Measurements from ENCODE around the gene PPHLN1.
A peak's percentile ranks its signal among the peaks of the same experiment; 100 is the strongest.

The PPHLN1 gene

GRCh38 chr12:42361909-42362646 is 36.1 kb downstream of the PPHLN1 start:
- Histone ChIP-seq H2BK120ac (ENCODE audit: low read depth, low read length) (no peak overlapping the region), H3K18ac (ENCODE audit: low read length) (no peak overlapping the region), H3K23ac (ENCODE audit: low read length) (no peak overlapping the region), H3K4ac (ENCODE audit: low read depth, low read length) (no peak overlapping the region), H3K4me3 (ENCODE audit: low read length) (no peak overlapping the region), H3K4me2 (ENCODE audit: low read length) (no peak overlapping the region), H3K27ac (ENCODE audit: low read depth, low read length) (no peak overlapping the region), H3K36me3 (ENCODE audit: control insufficient read depth, insufficient read depth, low read length) (no peaks in the 10 kb centered on the region), H3K9ac (ENCODE audit: low read length) (no peak overlapping the region), H2BK5ac (ENCODE audit: low read length) (no peak overlapping the region), H2BK15ac (replicated peaks; ENCODE audit: low read depth) (no peak overlapping the region), H2AK5ac (ENCODE audit: low read length) (no peak overlapping the region), H3K79me1 (ENCODE audit: low read length) (peaks cover 3% of the 10 kb centered on the region), H3K79me2 (ENCODE audit: control insufficient read depth, insufficient read depth, low read length) (peaks cover 2% of the 10 kb centered on the region), H4K5ac (ENCODE audit: low read length) (no peak overlapping the region), H3K56ac (ENCODE audit: low read length) (no peak overlapping the region), H3K27me3 (ENCODE audit: insufficient read depth, low read length, poor library complexity) (no peaks in the 10 kb centered on the region), H3K4me1 (ENCODE audit: control insufficient read depth, low read depth, low read length) (no peaks in the 10 kb centered on the region), H4K8ac (ENCODE audit: low read depth, low read length) (no peak overlapping the region)
- WGBS (ENCODE audit: extremely low coverage, insufficient coverage, low lambda C conversion rate): no CpG with 5 or more reads among the region's 4 CpGs
- no peak for DNase-seq

GRCh38 chr12:42362647-42363260 is 36.8 kb downstream of the PPHLN1 start:
- H3K27ac ChIP-seq (ENCODE audit: low read depth, low read length): no peak overlapping the region
- no peak overlapping the region for H2BK15ac ChIP-seq (replicated peaks; ENCODE audit: low read depth)
- H3K9ac ChIP-seq (ENCODE audit: low read length): no peak overlapping the region

GRCh38 chr12:42364692-42365091 is 38.7 kb downstream of the PPHLN1 start:
- H3K9ac ChIP-seq (ENCODE audit: low read length): no peak overlapping the region

More at GRCh38 chr12:42362647-42363260, 36.8 kb downstream of the PPHLN1 start:
- H3K4me1 ChIP-seq (ENCODE audit: control insufficient read depth, low read depth, low read length): no peaks in the 10 kb centered on the region
- H2BK120ac ChIP-seq (ENCODE audit: low read depth, low read length): no peak overlapping the region
- H3K56ac ChIP-seq (ENCODE audit: low read length): no peak overlapping the region
- no peak for DNase-seq
- no peak overlapping the region for H3K4me2 ChIP-seq (ENCODE audit: low read length)
- H3K79me2 ChIP-seq (ENCODE audit: control insufficient read depth, insufficient read depth, low read length): peaks cover 2% of the 10 kb centered on the region
- H3K27me3 ChIP-seq (ENCODE audit: insufficient read depth, low read length, poor library complexity): no peaks in the 10 kb centered on the region
- no peak overlapping the region for H2AK5ac ChIP-seq (ENCODE audit: low read length)
- H4K8ac ChIP-seq (ENCODE audit: low read depth, low read length): no peak overlapping the region
- H3K79me1 ChIP-seq (ENCODE audit: low read length): peaks cover 3% of the 10 kb centered on the region
- no peak overlapping the region for H3K23ac ChIP-seq (ENCODE audit: low read length)
- H3K4me3 ChIP-seq (ENCODE audit: low read length): no peak overlapping the region
- no peaks in the 10 kb centered on the region for H3K36me3 ChIP-seq (ENCODE audit: control insufficient read depth, insufficient read depth, low read length)
- no peak overlapping the region for H3K4ac ChIP-seq (ENCODE audit: low read depth, low read length)
- no peak overlapping the region for H3K18ac ChIP-seq (ENCODE audit: low read length)
- H4K5ac ChIP-seq (ENCODE audit: low read length): no peak overlapping the region
- no peak overlapping the region for H2BK5ac ChIP-seq (ENCODE audit: low read length)

GRCh38 chr12:42365486-42365885 is 39.5 kb downstream of the PPHLN1 start:
- Histone ChIP-seq H3K9ac (ENCODE audit: low read length) (no peak overlapping the region), H4K8ac (ENCODE audit: low read depth, low read length) (peak overlapping the region; percentile 56), H3K4me2 (ENCODE audit: low read length) (no peak overlapping the region), H2BK15ac (replicated peaks; ENCODE audit: low read depth) (no peak overlapping the region), H3K4me3 (ENCODE audit: low read length) (no peak overlapping the region), H3K56ac (ENCODE audit: low read length) (no peak overlapping the region), H3K27ac (ENCODE audit: low read depth, low read length) (no peak overlapping the region), H3K79me2 (ENCODE audit: control insufficient read depth, insufficient read depth, low read length) (peaks cover 2% of the 10 kb centered on the region), H3K36me3 (ENCODE audit: control insufficient read depth, insufficient read depth, low read length) (no peaks in the 10 kb centered on the region), H2BK5ac (ENCODE audit: low read length) (no peak overlapping the region), H3K18ac (ENCODE audit: low read length) (no peak overlapping the region), H3K27me3 (ENCODE audit: insufficient read depth, low read length, poor library complexity) (no peaks in the 10 kb centered on the region), H3K4me1 (ENCODE audit: control insufficient read depth, low read depth, low read length) (no peaks in the 10 kb centered on the region), H3K23ac (ENCODE audit: low read length) (no peak overlapping the region), H3K4ac (ENCODE audit: low read depth, low read length) (no peak overlapping the region), H2AK5ac (ENCODE audit: low read length) (no peak overlapping the region), H2BK120ac (ENCODE audit: low read depth, low read length) (no peak overlapping the region), H4K5ac (ENCODE audit: low read length) (no peak overlapping the region), H3K79me1 (ENCODE audit: low read length) (peaks cover 3% of the 10 kb centered on the region)
- DNase-seq: no peak
- WGBS (ENCODE audit: extremely low coverage, insufficient coverage, low lambda C conversion rate): no CpG with 5 or more reads among the region's 5 CpGs

More at GRCh38 chr12:42364692-42365091, 38.7 kb downstream of the PPHLN1 start:
- Histone ChIP-seq H4K8ac (ENCODE audit: low read depth, low read length) (no peak overlapping the region), H3K4me2 (ENCODE audit: low read length) (no peak overlapping the region), H3K18ac (ENCODE audit: low read length) (no peak overlapping the region), H3K4me1 (ENCODE audit: control insufficient read depth, low read depth, low read length) (no peaks in the 10 kb centered on the region), H3K4ac (ENCODE audit: low read depth, low read length) (no peak overlapping the region), H3K79me2 (ENCODE audit: control insufficient read depth, insufficient read depth, low read length) (peaks cover 2% of the 10 kb centered on the region), H3K27me3 (ENCODE audit: insufficient read depth, low read length, poor library complexity) (no peaks in the 10 kb centered on the region), H3K56ac (ENCODE audit: low read length) (no peak overlapping the region), H2AK5ac (ENCODE audit: low read length) (no peak overlapping the region), H3K36me3 (ENCODE audit: control insufficient read depth, insufficient read depth, low read length) (no peaks in the 10 kb centered on the region), H4K5ac (ENCODE audit: low read length) (no peak overlapping the region), H2BK120ac (ENCODE audit: low read depth, low read length) (no peak overlapping the region), H3K79me1 (ENCODE audit: low read length) (peaks cover 3% of the 10 kb centered on the region), H3K23ac (ENCODE audit: low read length) (no peak overlapping the region), H2BK5ac (ENCODE audit: low read length) (no peak overlapping the region), H2BK15ac (replicated peaks; ENCODE audit: low read depth) (no peak overlapping the region), H3K4me3 (ENCODE audit: low read length) (no peak overlapping the region), H3K27ac (ENCODE audit: low read depth, low read length) (no peak overlapping the region)
- peak; percentile 29 for DNase-seq
- no CpG with 5 or more reads among the region's 9 CpGs for WGBS (ENCODE audit: extremely low coverage, insufficient coverage, low lambda C conversion rate)

- WGBS (ENCODE audit: extremely low coverage, insufficient coverage, low lambda C conversion rate): no CpG with 5 or more reads among the region's 4 CpGs
- DNase-seq: peak; percentile 30
Observed at GRCh38 chr12:42370013-42370412, 44.0 kb downstream of the PPHLN1 start.

More at GRCh38 chr12:42370013-42370412, 44.0 kb downstream of the PPHLN1 start:
- no peaks in the 10 kb centered on the region for H3K79me2 ChIP-seq (ENCODE audit: control insufficient read depth, insufficient read depth, low read length)
- no peak overlapping the region for H3K18ac ChIP-seq (ENCODE audit: low read length)
- H4K5ac ChIP-seq (ENCODE audit: low read length): no peak overlapping the region
- H2BK15ac ChIP-seq (replicated peaks; ENCODE audit: low read depth): no peak overlapping the region
- no peak overlapping the region for H3K56ac ChIP-seq (ENCODE audit: low read length)
- H4K8ac ChIP-seq (ENCODE audit: low read depth, low read length): no peak overlapping the region
- peaks cover 4% of the 10 kb centered on the region for H3K79me1 ChIP-seq (ENCODE audit: low read length)
- H3K4me3 ChIP-seq (ENCODE audit: low read length): no peak overlapping the region
- H3K4me1 ChIP-seq (ENCODE audit: control insufficient read depth, low read depth, low read length): no peaks in the 10 kb centered on the region
- no peak overlapping the region for H3K4me2 ChIP-seq (ENCODE audit: low read length)
- H2BK120ac ChIP-seq (ENCODE audit: low read depth, low read length): no peak overlapping the region
- no peaks in the 10 kb centered on the region for H3K36me3 ChIP-seq (ENCODE audit: control insufficient read depth, insufficient read depth, low read length)
- no peak overlapping the region for H3K4ac ChIP-seq (ENCODE audit: low read depth, low read length)
- no peak overlapping the region for H3K23ac ChIP-seq (ENCODE audit: low read length)
- no peak overlapping the region for H2AK5ac ChIP-seq (ENCODE audit: low read length)
- H3K27ac ChIP-seq (ENCODE audit: low read depth, low read length): no peak overlapping the region
- H3K9ac ChIP-seq (ENCODE audit: low read length): no peak overlapping the region
- H3K27me3 ChIP-seq (ENCODE audit: insufficient read depth, low read length, poor library complexity): no peaks in the 10 kb centered on the region
- H2BK5ac ChIP-seq (ENCODE audit: low read length): no peak overlapping the region

All from mesendoderm (in vitro differentiated cells).